Retinal pigment epithelial cell (primary cell): ENCODE measurements around the gene RBM11.

Source experiments
- DNase-seq: peaks from one replicate; pipeline ENCODE4 v3.0.0-alpha.2; 2010; ENCODE audit warnings: low read depth
- H3K4me3 ChIP-seq: 2 replicates; pipeline ENCODE4 v1.5.1; 2011; ENCODE audit warnings: mild to moderate bottlenecking, low read length, control low read depth, moderate library complexity
- CTCF ChIP-seq: conservative IDR thresholded peaks from 2 replicates; pipeline ENCODE4 v1.5.1; 2011; ENCODE audit warnings: low read depth, low read length, control low read depth, inconsistent platforms

The RBM11 gene

GRCh38 chr21:14267076-14267475, 51.1 kb downstream of the RBM11 start:
- no peak for DNase-seq

GRCh38 chr21:14270631-14271030, 54.7 kb downstream of the RBM11 start:
- no peak overlapping the region for H3K4me3 ChIP-seq
- TF ChIP-seq CTCF: no peak
- no peak for DNase-seq

More at GRCh38 chr21:14267076-14267475, 51.1 kb downstream of the RBM11 start:
- no peak overlapping the region for H3K4me3 ChIP-seq
- no peak for TF ChIP-seq CTCF

DNA sequence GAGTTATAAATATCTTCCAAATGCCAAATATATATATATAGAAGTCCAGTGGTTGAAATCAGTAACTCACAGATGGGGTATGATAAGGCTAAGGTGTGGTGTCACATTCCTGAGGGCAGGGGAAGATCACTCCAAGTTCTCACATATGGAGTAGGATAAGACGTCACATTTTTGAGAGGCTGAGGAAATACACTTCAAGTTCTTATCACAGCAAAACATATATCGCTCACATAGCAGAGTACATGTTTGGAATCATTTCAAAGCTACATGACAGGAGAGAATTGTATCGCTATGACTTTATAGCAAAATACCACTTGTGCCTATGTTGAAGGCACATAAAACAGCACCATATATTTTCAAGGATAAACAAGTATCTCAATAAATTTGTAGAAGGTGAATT, 55.1 kb downstream of the RBM11 start:
- no peak for DNase-seq
- TF ChIP-seq CTCF: no peak
- H3K4me3 ChIP-seq: no peak overlapping the region

DNA sequence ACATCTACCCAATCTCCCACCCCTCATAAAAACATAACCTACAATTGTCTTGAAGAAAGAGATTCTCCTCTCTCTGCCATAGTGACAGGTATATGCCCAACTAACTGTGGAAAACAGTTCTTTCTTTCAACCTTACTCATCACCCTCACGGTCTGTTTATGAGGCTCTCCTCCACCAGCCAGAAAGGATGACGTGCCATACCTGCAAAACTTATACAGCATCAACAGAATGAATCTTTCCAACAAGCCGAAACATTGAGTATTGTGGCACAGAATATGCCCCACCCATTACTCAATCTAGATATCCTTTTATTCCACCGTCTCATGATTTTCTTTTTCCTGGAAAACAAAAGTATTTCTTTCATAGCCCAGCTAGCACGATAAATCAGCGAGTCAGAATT, 55.7 kb downstream of the RBM11 start:
- no peak overlapping the region for H3K4me3 ChIP-seq
- no peak for DNase-seq
- no peak for TF ChIP-seq CTCF

- H3K4me3 ChIP-seq: peak overlapping the region; percentile 29
- no peak for DNase-seq
- TF ChIP-seq CTCF: no peak
These were observed 58.0 kb downstream of the RBM11 start for GRCh38 chr21:14273736-14274538.

DNA sequence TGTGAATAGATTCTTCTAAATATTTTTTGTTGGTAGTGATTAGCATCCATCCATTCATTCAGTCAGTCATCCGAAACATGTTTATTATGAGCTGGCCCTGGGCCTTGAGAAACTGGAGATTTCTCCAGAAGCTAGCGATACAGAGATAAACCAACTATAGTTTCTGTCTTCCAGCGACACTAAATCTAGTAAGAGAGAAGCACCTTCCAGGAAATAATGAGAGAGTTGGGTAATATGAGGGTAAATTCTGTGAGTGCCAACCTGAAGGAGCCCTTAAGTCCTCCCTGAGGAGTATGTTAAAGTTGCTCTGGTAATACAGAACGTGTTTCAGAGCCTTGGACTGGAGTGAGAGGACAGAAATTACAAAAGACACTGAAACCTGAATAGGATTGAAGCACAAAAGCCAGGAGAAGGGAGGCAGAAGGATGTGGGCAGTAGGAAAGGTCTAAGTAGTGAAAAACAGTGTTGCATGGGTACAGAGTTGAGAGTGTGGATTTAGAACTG, 59.8 kb downstream of the RBM11 start:
- no peak overlapping the region for H3K4me3 ChIP-seq
- DNase-seq: no peak
- TF ChIP-seq CTCF: no peak
